Right lobe of liver (tissue), 4 donors: ENCODE data around the gene TOR4A.

Source experiments
- CTCF ChIP-seq, 4 donors: fragments of 200-600 bp in 3 of 4; fragments of 450-650 bp in 1 of 4; IDR thresholded peaks; one replicate each; pipeline versions ENCODE4 v1.5.1 to v1.8.0; 2016 to 2022; ENCODE audit warnings: antibody characterized with exemption in 4 of 4, mild to moderate bottlenecking in 2 of 4
- POLR2A ChIP-seq: fragments of 450-650 bp; IDR thresholded peaks from one replicate; pipeline ENCODE4 v1.6.1; 2017; ENCODE audit warnings: antibody characterized with exemption, mild to moderate bottlenecking
- donor health status: DM: no; HTN: no; CAD: no.
- donor health status: DM: no; HTN: no; CAD: no.
- donor health status: DM: no; HTN: yes; CAD: no.

GRCh38 chr9:137263506-137263905 is 14.0 kb upstream of the TOR4A start:
- no peak for TF ChIP-seq CTCF (IDR thresholded peaks at IDR 0.05)
- no peak for TF ChIP-seq POLR2A
